Thyroid gland (tissue), 4 donors: ENCODE measurements around the gene XCL1.

Experiments
- CTCF ChIP-seq, 6 experiments: fragments of 200-600 bp in 3 of 6; fragments of 450-650 bp in 3 of 6; sonication (generic) in 3 of 6; IDR thresholded peaks; one replicate each; pipeline ENCODE4 v1.5.1; 2016 to 2019; ENCODE audit warnings: antibody characterized with exemption in 6 of 6, mild to moderate bottlenecking in 2 of 6, inconsistent platforms in 1 of 6, moderate library complexity in 1 of 6
- POLR2A ChIP-seq, 2 donors: fragments of 450-650 bp; IDR thresholded peaks; one replicate each; pipeline ENCODE4 v1.6.1; 2017; ENCODE audit warnings: antibody characterized with exemption in 2 of 2, mild to moderate bottlenecking in 2 of 2, moderate library complexity in 1 of 2

GRCh38 chr1:168614235-168614634 lies 37.8 kb downstream of the XCL1 start:
- TF ChIP-seq CTCF (IDR thresholded peaks at IDR 0.05) (no peak), POLR2A (IDR thresholded peaks at IDR 0.05) (no peak)
